Chondrocyte (in vitro differentiated cells): ENCODE results near the gene VASP. TPM values are rescaled to one million over a fixed set of nuclear protein-coding genes. Genes with fewer than 3 reads are reported as not detected.

Source experiments
- DNase-seq: peaks from one replicate; pipeline ENCODE4 v3.0.0; 2021; ENCODE audit warnings: mixed read lengths, low spot score
- H3K27ac Mint-ChIP-seq: one replicate; pipeline ENCODE4 v1.8.0; 2021; ENCODE audit warnings: mild to moderate bottlenecking, moderate library complexity, mixed read lengths; ENCODE audit not compliant: unreplicated experiment
- H3K27me3 Mint-ChIP-seq: 2 replicates; pipeline ENCODE4 v1.8.0; 2021; ENCODE audit warnings: low read depth, mixed read lengths
- H3K36me3 Mint-ChIP-seq: 2 replicates; pipeline ENCODE4 v1.8.0; 2021; ENCODE audit warnings: low read depth, mixed read lengths
- H3K4me1 Mint-ChIP-seq: 2 replicates; pipeline ENCODE4 v1.8.0; 2021; ENCODE audit warnings: low read depth, mild to moderate bottlenecking, mixed read lengths
- H3K4me3 Mint-ChIP-seq: one replicate; pipeline ENCODE4 v1.8.0; 2021; ENCODE audit warnings: mild to moderate bottlenecking, moderate library complexity, mixed read lengths; ENCODE audit not compliant: unreplicated experiment
- H3K9me3 Mint-ChIP-seq: 2 replicates; pipeline ENCODE4 v1.8.0; 2021; ENCODE audit warnings: low read depth, mixed read lengths
- total RNA-seq: library from RNA; stranded (reverse); gene quantifications from 3 replicates; pipeline ENCODE4 v1.2.1, GENCODE V29; 2021
- TF ChIP-seq, protein P1 (sequence below): fragments of 200-600 bp; sonication (generic); IDR thresholded peaks from 2 replicates; pipeline ENCODE4 v1.5.0; 2021; ENCODE audit warnings: antibody characterized with exemption, mild to moderate bottlenecking, moderate library complexity

Gene VASP
- total RNA-seq, 1 donor from 2014 or later = 142 TPM

- peaks cover 31% of the 10 kb centered on the region for H3K36me3 Mint-ChIP-seq
- no peak for DNase-seq
- H3K4me3 Mint-ChIP-seq = no peak overlapping the region
- peaks cover 8% of the 10 kb centered on the region for H3K9me3 Mint-ChIP-seq
- no peaks in the 10 kb centered on the region for H3K27me3 Mint-ChIP-seq
- no peak overlapping the region for H3K27ac Mint-ChIP-seq
- TF ChIP-seq, protein P1, sequence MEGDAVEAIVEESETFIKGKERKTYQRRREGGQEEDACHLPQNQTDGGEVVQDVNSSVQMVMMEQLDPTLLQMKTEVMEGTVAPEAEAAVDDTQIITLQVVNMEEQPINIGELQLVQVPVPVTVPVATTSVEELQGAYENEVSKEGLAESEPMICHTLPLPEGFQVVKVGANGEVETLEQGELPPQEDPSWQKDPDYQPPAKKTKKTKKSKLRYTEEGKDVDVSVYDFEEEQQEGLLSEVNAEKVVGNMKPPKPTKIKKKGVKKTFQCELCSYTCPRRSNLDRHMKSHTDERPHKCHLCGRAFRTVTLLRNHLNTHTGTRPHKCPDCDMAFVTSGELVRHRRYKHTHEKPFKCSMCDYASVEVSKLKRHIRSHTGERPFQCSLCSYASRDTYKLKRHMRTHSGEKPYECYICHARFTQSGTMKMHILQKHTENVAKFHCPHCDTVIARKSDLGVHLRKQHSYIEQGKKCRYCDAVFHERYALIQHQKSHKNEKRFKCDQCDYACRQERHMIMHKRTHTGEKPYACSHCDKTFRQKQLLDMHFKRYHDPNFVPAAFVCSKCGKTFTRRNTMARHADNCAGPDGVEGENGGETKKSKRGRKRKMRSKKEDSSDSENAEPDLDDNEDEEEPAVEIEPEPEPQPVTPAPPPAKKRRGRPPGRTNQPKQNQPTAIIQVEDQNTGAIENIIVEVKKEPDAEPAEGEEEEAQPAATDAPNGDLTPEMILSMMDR = no peak
- H3K4me1 Mint-ChIP-seq = peaks cover 9% of the 10 kb centered on the region
Observed at GRCh38 chr19:45527731-45528130, 20.5 kb downstream of the VASP start.

GRCh38 chr19:45528149-45528743 lies 21.0 kb downstream of the VASP start:
- H3K36me3 Mint-ChIP-seq = peaks cover 31% of the 10 kb centered on the region
- peaks cover 8% of the 10 kb centered on the region for H3K9me3 Mint-ChIP-seq
- TF ChIP-seq, protein P1 = no peak
- peaks cover 9% of the 10 kb centered on the region for H3K4me1 Mint-ChIP-seq
- no peaks in the 10 kb centered on the region for H3K27me3 Mint-ChIP-seq
- H3K4me3 Mint-ChIP-seq = no peak overlapping the region
- no peak for DNase-seq
- no peak overlapping the region for H3K27ac Mint-ChIP-seq

GRCh38 chr19:45528744-45529419 lies 21.6 kb downstream of the VASP start:
- no peak for DNase-seq
- no peak overlapping the region for H3K4me3 Mint-ChIP-seq
- no peak overlapping the region for H3K27ac Mint-ChIP-seq
- TF ChIP-seq, protein P1 = no peak
- peaks cover 4% of the 10 kb centered on the region for H3K4me1 Mint-ChIP-seq
- H3K27me3 Mint-ChIP-seq = no peaks in the 10 kb centered on the region
- H3K9me3 Mint-ChIP-seq = peaks cover 8% of the 10 kb centered on the region
- H3K36me3 Mint-ChIP-seq = peaks cover 27% of the 10 kb centered on the region

- H3K4me1 Mint-ChIP-seq = peaks cover 3% of the 10 kb centered on the region
- H3K27ac Mint-ChIP-seq = no peak overlapping the region
- no peak for DNase-seq
- H3K36me3 Mint-ChIP-seq = peaks cover 24% of the 10 kb centered on the region
- TF ChIP-seq, protein P1 = no peak
- H3K9me3 Mint-ChIP-seq = peaks cover 8% of the 10 kb centered on the region
- H3K27me3 Mint-ChIP-seq = no peaks in the 10 kb centered on the region
- no peak overlapping the region for H3K4me3 Mint-ChIP-seq
Observed at GRCh38 chr19:45529420-45529785, 22.1 kb downstream of the VASP start.

DNA sequence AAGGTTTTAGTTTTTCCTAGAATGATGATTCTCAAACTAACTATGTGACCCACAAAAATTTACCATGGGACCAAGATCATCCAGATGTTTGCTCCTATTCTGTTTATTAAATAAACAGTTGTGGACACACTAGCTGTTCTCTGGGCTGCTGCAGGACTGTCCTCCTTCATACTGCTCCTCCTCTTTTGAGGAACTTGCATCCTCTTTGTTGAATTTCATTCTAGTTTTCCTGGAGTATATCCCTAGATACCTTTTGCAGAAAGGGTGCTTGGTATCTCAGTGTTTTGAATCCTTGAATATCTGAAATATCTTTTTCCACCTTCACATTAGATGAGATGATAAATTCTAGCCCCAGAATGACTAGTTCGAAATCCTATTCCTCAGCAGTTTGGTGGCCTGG lies 24.1 kb downstream of the VASP start:
- TF ChIP-seq, protein P1 = no peak
- H3K27ac Mint-ChIP-seq = no peak overlapping the region
- peaks cover 3% of the 10 kb centered on the region for H3K4me1 Mint-ChIP-seq

More for the DNA sequence above, 24.1 kb downstream of the VASP start:
- no peak for DNase-seq
- Mint-ChIP-seq H3K9me3 (peaks cover 9% of the 10 kb centered on the region), H3K4me3 (no peak overlapping the region), H3K36me3 (peaks cover 18% of the 10 kb centered on the region), H3K27me3 (no peaks in the 10 kb centered on the region)
